Prostate gland (tissue), 2 donors: Measurements from ENCODE around the gene FBXO41.

ENCODE experiments used
- POLR2A ChIP-seq: fragments of 450-650 bp; IDR thresholded peaks from one replicate; pipeline ENCODE4 v1.6.1; 2016; ENCODE audit warnings: antibody characterized with exemption, mild to moderate bottlenecking
- POLR2AphosphoS5 ChIP-seq: sonication (generic); formaldehyde crosslinking; IDR thresholded peaks from one replicate; pipeline ENCODE4 v1.6.1; 2017; ENCODE audit warnings: antibody characterized with exemption
- TF ChIP-seq, protein P1 (sequence below), 4 experiments: fragments of 200-600 bp in 2 of 4; fragments of 450-650 bp in 2 of 4; sonication (generic) in 2 of 4; IDR thresholded peaks; 1 replicate in 3 of 4; 2 replicates in 1 of 4; pipeline ENCODE4 v1.5.1; 2016 to 2019; ENCODE audit warnings: antibody characterized with exemption in 4 of 4, mild to moderate bottlenecking in 2 of 4, moderate library complexity in 2 of 4

DNA sequence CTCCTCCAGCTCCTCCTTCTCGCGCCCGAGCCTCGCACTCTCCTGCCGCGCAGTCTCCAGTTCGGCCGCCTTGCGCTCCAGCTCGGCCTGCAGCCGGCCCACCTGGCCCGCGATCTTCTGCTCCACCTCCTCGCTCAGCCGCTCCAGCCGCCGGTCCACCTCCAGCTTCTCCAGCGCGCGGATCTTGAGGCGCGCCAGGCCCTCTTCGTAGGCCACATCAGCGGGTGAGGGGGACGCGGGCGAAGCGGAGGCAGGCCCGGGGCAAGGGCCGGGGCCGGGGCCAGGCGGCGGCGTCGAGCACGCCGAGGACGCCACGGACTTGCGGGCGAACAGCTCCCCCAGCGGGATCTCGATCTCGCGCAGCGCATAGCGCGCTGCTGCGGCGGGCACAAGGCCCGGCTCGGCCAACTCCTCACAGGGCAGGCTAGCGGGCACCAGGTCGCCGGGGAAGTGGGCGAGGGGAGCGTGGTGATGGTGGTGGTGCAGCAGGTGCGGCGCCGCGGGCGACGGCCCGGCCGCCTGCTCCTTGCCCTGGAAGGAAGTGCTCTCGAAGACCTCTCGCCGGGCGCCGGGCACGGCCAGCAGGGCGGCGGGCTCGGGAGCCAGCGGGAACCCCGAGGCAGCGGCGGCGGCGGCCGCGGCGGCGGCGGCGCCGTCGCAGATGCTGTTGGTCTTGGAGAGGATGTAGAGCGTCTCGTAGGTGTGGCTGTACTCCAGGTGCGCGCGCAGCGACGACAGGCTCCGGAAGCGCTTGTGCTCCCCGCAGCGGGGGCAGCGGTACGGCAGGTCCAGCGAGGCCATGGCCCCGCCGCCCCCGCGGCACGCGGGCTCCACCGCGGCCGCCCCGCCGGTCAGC, 15.2 kb downstream of the FBXO41 start:
- no peak for TF ChIP-seq POLR2AphosphoS5
- TF ChIP-seq, protein P1, sequence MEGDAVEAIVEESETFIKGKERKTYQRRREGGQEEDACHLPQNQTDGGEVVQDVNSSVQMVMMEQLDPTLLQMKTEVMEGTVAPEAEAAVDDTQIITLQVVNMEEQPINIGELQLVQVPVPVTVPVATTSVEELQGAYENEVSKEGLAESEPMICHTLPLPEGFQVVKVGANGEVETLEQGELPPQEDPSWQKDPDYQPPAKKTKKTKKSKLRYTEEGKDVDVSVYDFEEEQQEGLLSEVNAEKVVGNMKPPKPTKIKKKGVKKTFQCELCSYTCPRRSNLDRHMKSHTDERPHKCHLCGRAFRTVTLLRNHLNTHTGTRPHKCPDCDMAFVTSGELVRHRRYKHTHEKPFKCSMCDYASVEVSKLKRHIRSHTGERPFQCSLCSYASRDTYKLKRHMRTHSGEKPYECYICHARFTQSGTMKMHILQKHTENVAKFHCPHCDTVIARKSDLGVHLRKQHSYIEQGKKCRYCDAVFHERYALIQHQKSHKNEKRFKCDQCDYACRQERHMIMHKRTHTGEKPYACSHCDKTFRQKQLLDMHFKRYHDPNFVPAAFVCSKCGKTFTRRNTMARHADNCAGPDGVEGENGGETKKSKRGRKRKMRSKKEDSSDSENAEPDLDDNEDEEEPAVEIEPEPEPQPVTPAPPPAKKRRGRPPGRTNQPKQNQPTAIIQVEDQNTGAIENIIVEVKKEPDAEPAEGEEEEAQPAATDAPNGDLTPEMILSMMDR (IDR thresholded peaks at IDR 0.05): peak in 1 of 4 experiments; percentile 28
- no peak for TF ChIP-seq POLR2A
